T-cell (primary cell): ENCODE measurements around the gene RPL10A. TPM values are rescaled to one million over a fixed set of nuclear protein-coding genes. Genes with fewer than 3 reads are reported as not detected.

Experiments
- ATAC-seq, 4 experiments: fragments of 200-7000 bp in 3 of 4; fragments of 150-1000 bp in 1 of 4; cut with Tn5 transposase; replicated peaks in 1 of 4; 1 replicate in 3 of 4; 2 replicates in 1 of 4; pipeline ENCODE4 v1.10.0; 2021; ENCODE audit warnings: moderate library complexity in 3 of 4, mild to moderate bottlenecking in 2 of 4, moderate number of reproducible peaks in 1 of 4
- CTCF ChIA-PET, 2 donors: fragments of 300-600 bp; sonication (Branson Sonifier 250); formaldehyde crosslinking; loops; one replicate each; lab custom pipeline; 2022; ENCODE audit warnings: antibody characterized with exemption in 2 of 2; lab: Charles Lee
- POLR2A ChIA-PET, 2 donors: fragments of 300-600 bp; sonication (Branson Sonifier 250); formaldehyde crosslinking; loops; one replicate each; lab custom pipeline; 2022; ENCODE audit warnings: antibody characterized with exemption in 2 of 2; lab: Charles Lee
- DNase-seq, 35 experiments: peaks; one replicate each; pipeline versions ENCODE4 v3.0.0 to v3.0.0-alpha.2; 2013 to 2023
- H3K27ac ChIP-seq: one replicate; pipeline ENCODE4 v1.5.1; 2013; ENCODE audit warnings: low read length
- H3K27me3 ChIP-seq, 2 experiments: replicated peaks in 1 of 2; 1 replicate in 1 of 2; 2 replicates in 1 of 2; pipeline versions ENCODE4 v1.6.1 to v1.7.0; 2013; ENCODE audit warnings: low read length in 1 of 2, mixed read lengths in 1 of 2; ENCODE audit not compliant: control insufficient read depth in 2 of 2, insufficient read depth in 2 of 2; ENCODE audit errors: extremely low read depth in 1 of 2
- H3K36me3 ChIP-seq, 2 donors: 1 replicate in 1 of 2; 2 replicates in 1 of 2; pipeline versions ENCODE4 v1.6.1 to v1.7.0; 2013; ENCODE audit warnings: low read length in 1 of 2; ENCODE audit not compliant: control insufficient read depth in 2 of 2, insufficient read depth in 1 of 2; ENCODE audit errors: extremely low read depth in 1 of 2
- H3K4me1 ChIP-seq, 2 experiments: 1 replicate in 1 of 2; 2 replicates in 1 of 2; pipeline versions ENCODE4 v1.6.1 to v1.7.0; 2013; ENCODE audit warnings: low read length in 2 of 2, mixed read lengths in 1 of 2; ENCODE audit not compliant: insufficient read depth in 2 of 2, control insufficient read depth in 1 of 2; ENCODE audit errors: extremely low read depth in 1 of 2
- H3K4me3 ChIP-seq, 2 donors: 1 replicate in 1 of 2; 2 replicates in 1 of 2; pipeline versions ENCODE4 v1.5.1 to v1.7.0; 2013; ENCODE audit warnings: mild to moderate bottlenecking in 2 of 2, low read length in 1 of 2, moderate library complexity in 1 of 2; ENCODE audit not compliant: control insufficient read depth in 1 of 2; ENCODE audit errors: extremely low read depth in 1 of 2
- H3K9me3 ChIP-seq: 2 replicates; pipeline ENCODE4 v1.7.0; 2013
- H3K27ac Mint-ChIP-seq, 2 donors: one replicate each; pipeline ENCODE4 v1.8.0; 2020 to 2021; ENCODE audit warnings: mild to moderate bottlenecking in 2 of 2, mixed read lengths in 2 of 2
- H3K27me3 Mint-ChIP-seq, 2 donors: one replicate each; pipeline ENCODE4 v1.8.0; 2021 to 2022; ENCODE audit warnings: mixed read lengths in 2 of 2
- H3K36me3 Mint-ChIP-seq: one replicate; pipeline ENCODE4 v1.8.0; 2021; ENCODE audit warnings: mixed read lengths
- H3K4me1 Mint-ChIP-seq, 3 donors: one replicate each; pipeline ENCODE4 v1.8.0; 2020 to 2022; ENCODE audit warnings: mixed read lengths in 3 of 3, mild to moderate bottlenecking in 1 of 3
- H3K4me3 Mint-ChIP-seq, 3 donors: one replicate each; pipeline ENCODE4 v1.8.0; 2020 to 2022; ENCODE audit warnings: mild to moderate bottlenecking in 3 of 3, mixed read lengths in 3 of 3, moderate library complexity in 3 of 3
- H3K9me3 Mint-ChIP-seq, 3 donors: one replicate each; pipeline ENCODE4 v1.8.0; 2020 to 2022; ENCODE audit warnings: mixed read lengths in 3 of 3
- WGBS: methylation state at CpG from one replicate; pipeline ENCODE4 v1.1.5; 2013; ENCODE audit warnings: missing lambda C conversion rate; ENCODE audit not compliant: insufficient coverage; 5-methylcytosine and 5-hydroxymethylcytosine counted together
- total RNA-seq, 35 experiments: library from RNA in 6 of 35; stranded (reverse) in 6 of 35; fragments of 120-200 nt in 1 of 35; gene quantifications; one replicate each; pipeline versions ENCODE4 v1.2.1 to v1.2.4 and lab custom pipeline; 2013 to 2026

The RPL10A gene
- total RNA-seq, 5 donors from 2014 or later (not counting 1 experiment from before 2014, with no cell fraction given) = 1,890 to 2,203 (median 2,081) TPM

GRCh38 chr6:35481226-35481625 is 13.0 kb downstream of the RPL10A start:
- Mint-ChIP-seq H3K27me3 (no peaks in the 10 kb centered on the region), H3K4me1 (no peaks in the 10 kb centered on the region), H3K36me3 (no peaks in the 10 kb centered on the region), H3K4me3 (no peak overlapping the region), H3K27ac (no peak overlapping the region), H3K9me3 (no peaks in the 10 kb centered on the region)
- ChIA-PET POLR2A (interaction anchor here in 1 of 2 donors (0.7 kb wide), 1 partner anchor 10 kb away, joined by 3 read pairs; no protein-coding TSS in a partner anchor), CTCF (no interaction called here)
- 80% methylated on average over 4 of the region's 8 CpGs for WGBS
- no peaks in the 10 kb centered on the region for H3K9me3 ChIP-seq
- no peak overlapping the region for H3K27ac ChIP-seq
- no peak overlapping the region for H3K4me3 ChIP-seq
- ATAC-seq (no peak), DNase-seq (no peak)
- no peaks in the 10 kb centered on the region for H3K4me1 ChIP-seq
- peaks cover 0 to 3% of the 10 kb centered on the region in 2 experiments for H3K27me3 ChIP-seq
- H3K36me3 ChIP-seq = no peaks in the 10 kb centered on the region

- H3K27ac Mint-ChIP-seq = no peak overlapping the region
These were observed 14.9 kb downstream of the RPL10A start for GRCh38 chr6:35483062-35483461.

GRCh38 chr6:35483490-35483889 is 15.3 kb downstream of the RPL10A start:
- Histone ChIP-seq H3K27ac (no peak overlapping the region), H3K4me3 (no peak overlapping the region), H3K4me1 (peaks cover 0 to 5% of the 10 kb centered on the region in 2 experiments), H3K27me3 (peaks cover 0 to 3% of the 10 kb centered on the region in 2 experiments), H3K9me3 (no peaks in the 10 kb centered on the region), H3K36me3 (no peaks in the 10 kb centered on the region)
- Mint-ChIP-seq H3K4me1 (peaks cover 0 to 3% (median 0%) of the 10 kb centered on the region in 3 donors), H3K27me3 (no peaks in the 10 kb centered on the region), H3K36me3 (no peaks in the 10 kb centered on the region), H3K27ac (no peak overlapping the region), H3K4me3 (no peak overlapping the region), H3K9me3 (no peaks in the 10 kb centered on the region)
- 87% methylated on average over 3 of the region's 3 CpGs for WGBS
- ATAC-seq (no peak), DNase-seq (no peak)
- ChIA-PET CTCF (no interaction called here), POLR2A (no interaction called here)

More at GRCh38 chr6:35483062-35483461, 14.9 kb downstream of the RPL10A start:
- no peak for DNase-seq
- CTCF ChIA-PET = no interaction called here
- Histone ChIP-seq H3K27me3 (peaks cover 0 to 3% of the 10 kb centered on the region in 2 experiments), H3K4me1 (peaks cover 0 to 3% of the 10 kb centered on the region in 2 experiments), H3K4me3 (no peak overlapping the region), H3K27ac (no peak overlapping the region), H3K36me3 (no peaks in the 10 kb centered on the region), H3K9me3 (no peaks in the 10 kb centered on the region)
- H3K4me1 Mint-ChIP-seq = peaks cover 0 to 3% (median 0%) of the 10 kb centered on the region in 3 donors
- ATAC-seq = no peak
- 90% methylated on average over 3 of the region's 4 CpGs for WGBS
- no peaks in the 10 kb centered on the region for H3K9me3 Mint-ChIP-seq
- no peaks in the 10 kb centered on the region for H3K27me3 Mint-ChIP-seq
- H3K4me3 Mint-ChIP-seq = no peak overlapping the region
- POLR2A ChIA-PET = no interaction called here
- H3K36me3 Mint-ChIP-seq = no peaks in the 10 kb centered on the region

- Mint-ChIP-seq H3K4me3 (no peak overlapping the region), H3K27me3 (no peaks in the 10 kb centered on the region), H3K27ac (no peak overlapping the region), H3K36me3 (no peaks in the 10 kb centered on the region), H3K4me1 (peaks cover 0 to 3% (median 0%) of the 10 kb centered on the region in 3 donors), H3K9me3 (no peaks in the 10 kb centered on the region)
- no peaks in the 10 kb centered on the region for H3K36me3 ChIP-seq
- ChIA-PET POLR2A (no interaction called here), CTCF (no interaction called here)
- DNase-seq (no peak), ATAC-seq (peak in 1 of 4 experiments; percentile 8)
- H3K27ac ChIP-seq = no peak overlapping the region
- H3K27me3 ChIP-seq = peaks cover 0 to 3% of the 10 kb centered on the region in 2 experiments
- peaks cover 0 to 5% of the 10 kb centered on the region in 2 experiments for H3K4me1 ChIP-seq
- no peaks in the 10 kb centered on the region for H3K9me3 ChIP-seq
- 83% methylated on average over 9 of the region's 13 CpGs for WGBS
- no peak overlapping the region for H3K4me3 ChIP-seq
These were observed 15.9 kb downstream of the RPL10A start for GRCh38 chr6:35483893-35484645.

GRCh38 chr6:35484921-35485392 is 16.8 kb downstream of the RPL10A start:
- H3K4me3 ChIP-seq = no peak overlapping the region
- no peaks in the 10 kb centered on the region for H3K27me3 Mint-ChIP-seq
- no peaks in the 10 kb centered on the region for H3K36me3 Mint-ChIP-seq
- CTCF ChIA-PET = no interaction called here
- H3K4me1 ChIP-seq = peaks cover 0 to 5% of the 10 kb centered on the region in 2 experiments
- peaks cover 0 to 3% (median 0%) of the 10 kb centered on the region in 3 donors for H3K4me1 Mint-ChIP-seq
- no peaks in the 10 kb centered on the region for H3K9me3 ChIP-seq
- H3K4me3 Mint-ChIP-seq = no peak overlapping the region
- WGBS = 87% methylated on average over 7 of the region's 7 CpGs
- no peaks in the 10 kb centered on the region for H3K9me3 Mint-ChIP-seq
- H3K36me3 ChIP-seq = no peaks in the 10 kb centered on the region
- no peak overlapping the region for H3K27ac ChIP-seq
- H3K27me3 ChIP-seq = peaks cover 0 to 3% of the 10 kb centered on the region in 2 experiments
- POLR2A ChIA-PET = no interaction called here
- ATAC-seq (no peak), DNase-seq (no peak)
- H3K27ac Mint-ChIP-seq = no peak overlapping the region

- WGBS = 90% methylated on average over 11 of the region's 11 CpGs
- Histone ChIP-seq H3K9me3 (no peaks in the 10 kb centered on the region), H3K36me3 (no peaks in the 10 kb centered on the region), H3K4me3 (no peak overlapping the region), H3K27me3 (peaks cover 0 to 3% of the 10 kb centered on the region in 2 experiments), H3K27ac (no peak overlapping the region), H3K4me1 (peaks cover 0 to 5% of the 10 kb centered on the region in 2 experiments)
- no peak overlapping the region for H3K4me3 Mint-ChIP-seq
- DNase-seq = no peak
- POLR2A ChIA-PET = no interaction called here
- CTCF ChIA-PET = no interaction called here
- no peaks in the 10 kb centered on the region for H3K27me3 Mint-ChIP-seq
- H3K9me3 Mint-ChIP-seq = no peaks in the 10 kb centered on the region
- peaks cover 0 to 3% (median 2%) of the 10 kb centered on the region in 3 donors for H3K4me1 Mint-ChIP-seq
- H3K27ac Mint-ChIP-seq = no peak overlapping the region
- no peaks in the 10 kb centered on the region for H3K36me3 Mint-ChIP-seq
- no peak for ATAC-seq
These were observed 17.2 kb downstream of the RPL10A start for GRCh38 chr6:35485402-35485877.
